DND-41 (cell line): ENCODE measurements around the gene SLC13A5.

Experiments
- ATAC-seq: fragments of 200-7000 bp; cut with Tn5 transposase; 3 replicates; pipeline ENCODE4 v1.9.1; 2021; ENCODE audit warnings: low read depth; ENCODE audit not compliant: insufficient read depth
- DNase-seq: peaks from one replicate; pipeline ENCODE4 v3.0.0-alpha.2; 2020
- H2AFZ ChIP-seq: 2 replicates; pipeline ENCODE4 v1.6.0; 2012; ENCODE audit warnings: low read depth, low read length
- H3K27ac ChIP-seq: 2 replicates; pipeline ENCODE4 v1.5.1; 2012; ENCODE audit warnings: low read length, inconsistent platforms
- H3K27me3 ChIP-seq: fragments of 200-600 bp; sonication (generic); 2 replicates; pipeline ENCODE4 v1.6.0; 2012; ENCODE audit warnings: low read length, mild to moderate bottlenecking, inconsistent platforms; ENCODE audit not compliant: insufficient read depth, poor library complexity
- H3K36me3 ChIP-seq: 2 replicates; pipeline ENCODE4 v1.5.1; 2012; ENCODE audit warnings: low read length, inconsistent platforms; ENCODE audit not compliant: insufficient read depth
- H3K4me1 ChIP-seq: 2 replicates; pipeline ENCODE4 v1.5.1; 2012; ENCODE audit warnings: mild to moderate bottlenecking, low read length; ENCODE audit not compliant: insufficient read depth
- H3K4me2 ChIP-seq: 2 replicates; pipeline ENCODE4 v1.6.0; 2012; ENCODE audit warnings: mild to moderate bottlenecking, moderate library complexity, low read length, inconsistent platforms; ENCODE audit not compliant: insufficient read depth
- H3K4me3 ChIP-seq, 2 experiments: fragments of 200-600 bp in 1 of 2; shearing (Covaris generic) in 1 of 2; 2 replicates each; pipeline ENCODE4 v1.5.1; 2012 to 2016; ENCODE audit warnings: inconsistent platforms in 2 of 2, low read length in 2 of 2, mild to moderate bottlenecking in 2 of 2, low read depth in 1 of 2, moderate library complexity in 1 of 2
- H3K79me2 ChIP-seq: 2 replicates; pipeline ENCODE4 v1.6.0; 2012; ENCODE audit warnings: low read length, inconsistent platforms; ENCODE audit not compliant: insufficient read depth
- H3K9ac ChIP-seq: 2 replicates; pipeline ENCODE4 v1.6.0; 2012; ENCODE audit warnings: low read depth, mild to moderate bottlenecking, inconsistent platforms, low read length, moderate library complexity
- H3K9me3 ChIP-seq: 2 replicates; pipeline ENCODE4 v1.5.1; 2012; ENCODE audit warnings: low read length, moderate library complexity, mild to moderate bottlenecking, inconsistent platforms; ENCODE audit not compliant: insufficient read depth, severe bottlenecking
- H4K20me1 ChIP-seq: 2 replicates; pipeline ENCODE4 v1.6.0; 2012; ENCODE audit warnings: low read length; ENCODE audit not compliant: insufficient read depth
- EZH2 ChIP-seq: IDR thresholded peaks from 3 replicates; pipeline ENCODE4 v1.6.1; 2012; ENCODE audit warnings: borderline replicate concordance, low read depth, mild to moderate bottlenecking, moderate library complexity, low read length, inconsistent platforms; ENCODE audit not compliant: severe bottlenecking
- TF ChIP-seq, protein P1 (sequence below): IDR thresholded peaks from 2 replicates; pipeline ENCODE4 v1.5.1; 2012; ENCODE audit warnings: borderline replicate concordance, low read length, moderate library complexity, mild to moderate bottlenecking; ENCODE audit not compliant: poor library complexity, severe bottlenecking; ENCODE audit errors: extremely low read depth

Gene SLC13A5

DNA sequence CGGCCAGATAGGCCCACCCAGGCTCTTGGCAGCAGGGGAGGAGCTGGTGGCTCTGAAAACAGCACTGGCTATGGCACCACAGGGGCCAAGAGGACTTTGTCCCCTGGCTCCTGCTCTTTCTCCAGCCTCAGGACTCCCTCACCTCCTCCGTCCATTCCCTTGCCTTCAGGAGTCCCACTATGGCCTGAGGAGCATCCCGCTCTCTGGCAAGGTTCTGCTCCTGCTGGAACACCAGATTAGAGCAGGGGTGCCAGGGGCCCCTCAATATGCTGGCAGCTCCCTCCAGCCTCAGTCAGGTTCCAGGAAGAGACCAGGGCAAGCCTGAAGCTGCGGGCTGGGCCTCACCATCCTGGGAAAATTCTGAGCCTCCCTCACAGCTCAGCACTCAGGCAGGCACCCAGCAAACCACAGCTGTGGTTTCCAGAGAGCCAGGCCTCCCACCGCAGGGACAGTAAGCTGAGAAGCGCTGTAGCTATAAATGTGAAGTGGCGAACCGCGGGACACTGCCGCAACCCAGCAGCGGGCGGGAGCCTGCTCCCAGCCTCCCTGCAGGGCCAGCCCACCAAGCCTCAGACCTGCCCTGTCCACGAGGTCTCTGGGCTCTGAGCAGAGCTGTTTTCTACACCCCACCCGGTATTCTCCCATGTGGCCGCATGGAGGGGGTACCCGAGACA, 35.9 kb downstream of the SLC13A5 start:
- H4K20me1 ChIP-seq = peaks cover 32% of the 10 kb centered on the region

DNA sequence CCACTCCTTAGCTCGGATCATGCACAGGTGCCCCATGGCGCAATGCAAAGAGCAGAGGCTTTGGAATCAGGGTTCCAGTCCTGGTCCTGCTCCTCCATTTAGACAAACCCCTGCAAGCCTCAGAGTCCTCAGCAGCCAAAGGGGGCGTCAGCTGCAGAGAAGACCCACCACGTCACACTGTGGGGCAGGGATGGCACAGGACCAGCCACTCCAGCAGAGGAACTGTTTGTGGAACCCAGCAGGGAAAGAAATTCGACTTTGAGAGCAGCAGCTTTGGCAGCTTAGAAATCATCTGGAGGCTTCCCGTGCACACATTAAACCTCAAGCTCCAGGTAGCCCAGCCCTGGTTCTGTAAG, 36.4 kb downstream of the SLC13A5 start:
- H4K20me1 ChIP-seq = peaks cover 29% of the 10 kb centered on the region
- no peaks in the 10 kb centered on the region for H3K9me3 ChIP-seq
- ATAC-seq = no peak
- H3K79me2 ChIP-seq = no peaks in the 10 kb centered on the region
- H2AFZ ChIP-seq = no peak overlapping the region
- H3K27ac ChIP-seq = no peak overlapping the region
- H3K4me3 ChIP-seq = no peak overlapping the region
- H3K4me1 ChIP-seq = no peaks in the 10 kb centered on the region
- no peak overlapping the region for H3K9ac ChIP-seq
- no peak for TF ChIP-seq EZH2
- TF ChIP-seq, protein P1, sequence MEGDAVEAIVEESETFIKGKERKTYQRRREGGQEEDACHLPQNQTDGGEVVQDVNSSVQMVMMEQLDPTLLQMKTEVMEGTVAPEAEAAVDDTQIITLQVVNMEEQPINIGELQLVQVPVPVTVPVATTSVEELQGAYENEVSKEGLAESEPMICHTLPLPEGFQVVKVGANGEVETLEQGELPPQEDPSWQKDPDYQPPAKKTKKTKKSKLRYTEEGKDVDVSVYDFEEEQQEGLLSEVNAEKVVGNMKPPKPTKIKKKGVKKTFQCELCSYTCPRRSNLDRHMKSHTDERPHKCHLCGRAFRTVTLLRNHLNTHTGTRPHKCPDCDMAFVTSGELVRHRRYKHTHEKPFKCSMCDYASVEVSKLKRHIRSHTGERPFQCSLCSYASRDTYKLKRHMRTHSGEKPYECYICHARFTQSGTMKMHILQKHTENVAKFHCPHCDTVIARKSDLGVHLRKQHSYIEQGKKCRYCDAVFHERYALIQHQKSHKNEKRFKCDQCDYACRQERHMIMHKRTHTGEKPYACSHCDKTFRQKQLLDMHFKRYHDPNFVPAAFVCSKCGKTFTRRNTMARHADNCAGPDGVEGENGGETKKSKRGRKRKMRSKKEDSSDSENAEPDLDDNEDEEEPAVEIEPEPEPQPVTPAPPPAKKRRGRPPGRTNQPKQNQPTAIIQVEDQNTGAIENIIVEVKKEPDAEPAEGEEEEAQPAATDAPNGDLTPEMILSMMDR = no peak
- DNase-seq = no peak
- no peaks in the 10 kb centered on the region for H3K36me3 ChIP-seq
- H3K27me3 ChIP-seq = peaks cover 43% of the 10 kb centered on the region
- H3K4me2 ChIP-seq = no peak overlapping the region

More for the DNA sequence above, 35.9 kb downstream of the SLC13A5 start:
- Histone ChIP-seq H3K9ac (no peak overlapping the region), H3K27ac (no peak overlapping the region), H3K36me3 (no peaks in the 10 kb centered on the region), H2AFZ (no peak overlapping the region), H3K4me3 (no peak overlapping the region), H3K4me2 (no peak overlapping the region; the same call in 1 of the 2 replicates), H3K9me3 (no peaks in the 10 kb centered on the region), H3K27me3 (peaks cover 48% of the 10 kb centered on the region), H3K79me2 (no peaks in the 10 kb centered on the region), H3K4me1 (no peaks in the 10 kb centered on the region)
- DNase-seq = peak; percentile 59
- ATAC-seq = peak; percentile 92
- TF ChIP-seq, protein P1 = no peak
- peak; percentile 43 for TF ChIP-seq EZH2

DNA sequence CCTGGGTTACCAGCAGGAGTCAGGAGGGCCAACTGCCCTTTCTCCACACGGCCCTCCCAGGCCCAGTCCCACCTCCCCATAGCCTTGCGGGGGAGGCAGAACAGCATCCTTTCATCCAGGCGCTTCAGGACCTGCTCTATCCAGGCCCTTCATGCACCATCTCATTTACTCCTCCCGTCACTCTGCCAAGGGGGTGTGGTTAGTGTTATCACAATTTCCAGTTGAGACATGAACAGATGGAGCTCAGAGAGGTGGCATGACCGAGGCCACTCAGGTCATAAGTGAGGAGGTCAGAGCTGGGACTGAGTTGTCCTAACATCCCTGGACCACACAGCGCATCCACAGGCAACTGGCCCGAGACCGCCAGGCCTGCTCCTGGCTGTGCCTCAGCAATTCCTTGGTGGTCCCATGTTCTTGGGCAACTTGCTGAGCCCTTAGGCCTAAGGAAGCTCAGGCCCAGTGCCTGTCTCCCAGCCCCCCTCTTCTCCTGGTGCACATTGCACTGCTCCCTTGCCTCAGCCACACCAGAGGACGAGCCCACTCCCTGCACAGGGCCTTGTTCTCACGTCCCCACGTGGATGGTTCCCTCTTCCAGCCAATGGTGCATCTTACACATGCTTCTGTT, 37.9 kb downstream of the SLC13A5 start:
- H3K4me3 ChIP-seq = no peak overlapping the region
- DNase-seq (no peak), ATAC-seq (no peak)
- no peaks in the 10 kb centered on the region for H3K4me1 ChIP-seq
- peaks cover 48% of the 10 kb centered on the region for H3K27me3 ChIP-seq
- TF ChIP-seq, protein P1 = no peak
- no peak for TF ChIP-seq EZH2
- H3K79me2 ChIP-seq = no peaks in the 10 kb centered on the region
- H3K4me2 ChIP-seq = no peak overlapping the region
- peaks cover 29% of the 10 kb centered on the region for H4K20me1 ChIP-seq
- H3K9me3 ChIP-seq = no peaks in the 10 kb centered on the region
- no peak overlapping the region for H3K9ac ChIP-seq
- H3K27ac ChIP-seq = no peak overlapping the region
- H2AFZ ChIP-seq = no peak overlapping the region
- no peaks in the 10 kb centered on the region for H3K36me3 ChIP-seq
